AG04449 (cell line): ENCODE data around the gene ABLIM1.

Experiments used
- CTCF ChIA-PET: fragments of 350-600 bp; formaldehyde crosslinking; extraction: SDS; loops from one replicate; lab custom pipeline; 2021; ENCODE audit warnings: antibody characterized with exemption; lab: Yijun Ruan, JAX
- POLR2A ChIA-PET: fragments of 400-600, 350-600 bp; formaldehyde crosslinking; extraction: SDS; loops from one replicate; lab custom pipeline; 2020; ENCODE audit warnings: antibody characterized with exemption, inconsistent platforms; lab: Yijun Ruan, JAX
- DNase-seq: peaks from one replicate; pipeline ENCODE4 v3.0.0-alpha.2; 2010; ENCODE audit warnings: low read depth, low spot score
- H3K4me3 ChIP-seq: 2 replicates; pipeline ENCODE4 v1.5.1; 2011; ENCODE audit warnings: low read depth, mild to moderate bottlenecking, control low read depth, low read length
- TF ChIP-seq, protein P1 (sequence below): IDR thresholded peaks from one replicate; pipeline ENCODE4 v1.5.1; 2011; ENCODE audit warnings: mild to moderate bottlenecking, moderate library complexity, low read length, control low read depth, inconsistent platforms; ENCODE audit not compliant: insufficient read depth; ENCODE audit errors: missing control alignments

ABLIM1 gene

DNA sequence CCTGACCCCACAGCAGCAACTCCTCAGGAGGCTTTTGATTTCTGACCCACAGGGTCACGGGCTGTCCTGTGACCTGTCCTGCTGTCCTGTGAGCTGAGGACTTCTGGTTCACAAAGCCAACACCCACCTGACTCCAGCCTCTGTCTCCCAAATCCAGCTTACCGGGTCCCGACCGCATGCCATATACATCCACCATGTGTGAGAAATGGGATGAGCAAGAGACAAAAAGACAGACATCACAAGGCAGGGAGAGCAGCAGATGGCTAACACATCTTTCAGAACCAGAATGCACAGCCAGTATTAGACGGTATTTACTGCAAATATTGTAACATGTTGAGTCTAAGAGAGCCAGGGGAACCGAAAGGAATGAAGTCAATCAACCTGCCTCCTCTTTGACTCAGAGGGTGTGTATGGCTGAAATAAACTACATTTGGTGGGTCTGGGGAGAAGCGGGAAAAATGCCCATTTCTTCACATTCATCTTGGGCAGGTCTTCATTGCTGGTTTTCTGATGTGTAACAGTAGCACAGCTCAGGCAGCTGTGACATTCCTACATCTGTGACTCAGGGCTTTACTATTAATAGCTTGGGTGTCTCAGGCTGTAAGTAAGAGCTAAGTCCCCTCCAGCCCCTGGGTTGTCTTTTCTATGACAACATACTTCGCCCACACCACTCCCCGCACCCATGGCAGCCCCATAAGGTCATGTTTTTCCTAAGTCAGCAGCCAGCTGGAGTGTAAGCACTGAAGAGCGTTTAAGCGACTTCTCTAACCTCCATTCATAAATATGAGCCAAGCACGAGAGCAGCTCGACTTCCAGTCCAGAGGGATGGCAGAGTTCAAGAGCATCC is 25.0 kb downstream of the ABLIM1 start:
- POLR2A ChIA-PET: interaction anchor here (0.6 to 0.9 kb wide), 3 partner anchors 10 to 17 kb away, joined by 3 to 4 read pairs (median 3); no protein-coding TSS in a partner anchor
- DNase-seq: peak; percentile 83
- TF ChIP-seq, protein P1, sequence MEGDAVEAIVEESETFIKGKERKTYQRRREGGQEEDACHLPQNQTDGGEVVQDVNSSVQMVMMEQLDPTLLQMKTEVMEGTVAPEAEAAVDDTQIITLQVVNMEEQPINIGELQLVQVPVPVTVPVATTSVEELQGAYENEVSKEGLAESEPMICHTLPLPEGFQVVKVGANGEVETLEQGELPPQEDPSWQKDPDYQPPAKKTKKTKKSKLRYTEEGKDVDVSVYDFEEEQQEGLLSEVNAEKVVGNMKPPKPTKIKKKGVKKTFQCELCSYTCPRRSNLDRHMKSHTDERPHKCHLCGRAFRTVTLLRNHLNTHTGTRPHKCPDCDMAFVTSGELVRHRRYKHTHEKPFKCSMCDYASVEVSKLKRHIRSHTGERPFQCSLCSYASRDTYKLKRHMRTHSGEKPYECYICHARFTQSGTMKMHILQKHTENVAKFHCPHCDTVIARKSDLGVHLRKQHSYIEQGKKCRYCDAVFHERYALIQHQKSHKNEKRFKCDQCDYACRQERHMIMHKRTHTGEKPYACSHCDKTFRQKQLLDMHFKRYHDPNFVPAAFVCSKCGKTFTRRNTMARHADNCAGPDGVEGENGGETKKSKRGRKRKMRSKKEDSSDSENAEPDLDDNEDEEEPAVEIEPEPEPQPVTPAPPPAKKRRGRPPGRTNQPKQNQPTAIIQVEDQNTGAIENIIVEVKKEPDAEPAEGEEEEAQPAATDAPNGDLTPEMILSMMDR: no peak
- H3K4me3 ChIP-seq: peak overlapping the region; percentile 32
- CTCF ChIA-PET: interaction anchor here (0.9 to 3.1 kb wide), 9 partner anchors 15 to 329 kb away, joined by 3 to 9 read pairs (median 3); no protein-coding TSS in a partner anchor

DNA sequence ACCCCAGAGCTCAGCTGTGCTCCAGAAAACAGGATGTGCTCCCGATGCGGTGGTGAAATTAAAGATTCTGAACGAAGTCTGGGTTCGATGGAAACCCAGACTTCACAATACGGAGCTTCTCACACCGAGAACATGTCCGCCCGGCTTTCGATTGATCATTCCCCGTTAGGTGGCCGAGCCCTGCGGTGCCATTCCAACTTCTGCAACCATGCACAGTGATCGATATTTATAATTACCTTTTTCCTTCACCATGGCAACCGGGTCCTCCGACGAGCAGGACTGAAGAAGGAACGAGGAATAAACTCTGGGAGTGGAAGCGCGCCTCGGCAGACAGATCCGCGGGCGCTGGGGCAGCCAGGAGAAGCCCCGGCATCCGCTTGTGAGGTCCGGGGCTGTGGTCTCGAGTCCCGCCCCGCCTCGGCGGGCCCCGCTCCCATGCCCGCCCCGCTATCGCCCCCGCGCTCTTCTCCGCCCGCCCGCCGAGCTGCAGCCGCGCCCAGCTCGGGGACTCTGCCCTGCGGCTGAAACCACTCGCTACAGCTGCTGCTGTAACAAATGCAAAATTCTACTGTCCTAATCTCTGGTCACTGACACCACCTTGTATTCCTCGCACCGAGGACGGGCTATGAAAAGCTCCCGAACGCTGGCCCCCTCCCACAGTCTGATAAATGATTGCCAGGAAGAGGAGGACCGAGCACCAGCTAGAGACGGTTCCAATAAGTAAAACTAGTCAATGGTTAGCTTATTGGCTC is 26.2 kb downstream of the ABLIM1 start:
- CTCF ChIA-PET: interaction anchor here (0.9 to 3.1 kb wide), 6 partner anchors 15 to 190 kb away, joined by 3 to 9 read pairs (median 4); partner anchors contain the start of gene FHIP2A
- no peak for DNase-seq
- TF ChIP-seq, protein P1: no peak
- POLR2A ChIA-PET: no interaction called here
- peak overlapping the region; percentile 68 for H3K4me3 ChIP-seq

DNA sequence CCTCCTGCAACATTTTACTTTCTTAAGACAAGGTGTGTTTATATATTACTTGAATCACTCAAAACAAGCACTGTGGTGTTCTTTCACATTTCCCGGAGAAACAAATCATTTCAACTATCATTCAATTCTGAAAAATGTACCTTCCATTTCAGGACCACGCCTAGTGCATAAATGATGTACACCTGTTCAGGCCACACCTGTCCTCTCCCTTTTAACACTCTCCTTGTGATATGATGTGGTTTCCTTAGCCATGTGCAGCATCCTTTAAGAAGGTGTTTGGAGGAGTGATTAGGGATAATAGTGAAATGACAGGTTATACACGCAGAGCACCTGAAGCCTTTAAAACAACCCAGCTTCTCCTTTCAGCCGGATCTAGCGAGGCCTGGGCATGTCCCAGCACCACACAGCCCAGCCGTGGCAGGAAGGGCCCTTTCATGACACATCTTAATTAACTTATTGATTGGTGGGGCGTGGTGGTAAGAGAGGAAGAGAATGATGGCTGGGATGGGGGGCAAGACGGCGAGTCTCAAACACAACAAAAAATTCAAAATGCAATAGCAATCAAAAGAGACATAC is 26.9 kb downstream of the ABLIM1 start:
- ChIA-PET CTCF (interaction anchor here (0.9 to 3.1 kb wide), 4 partner anchors 14 to 66 kb away, joined by 3 to 9 read pairs (median 4); no protein-coding TSS in a partner anchor), POLR2A (no interaction called here)
- TF ChIP-seq, protein P1: no peak
- H3K4me3 ChIP-seq: peak overlapping the region; percentile 68
- no peak for DNase-seq

DNA sequence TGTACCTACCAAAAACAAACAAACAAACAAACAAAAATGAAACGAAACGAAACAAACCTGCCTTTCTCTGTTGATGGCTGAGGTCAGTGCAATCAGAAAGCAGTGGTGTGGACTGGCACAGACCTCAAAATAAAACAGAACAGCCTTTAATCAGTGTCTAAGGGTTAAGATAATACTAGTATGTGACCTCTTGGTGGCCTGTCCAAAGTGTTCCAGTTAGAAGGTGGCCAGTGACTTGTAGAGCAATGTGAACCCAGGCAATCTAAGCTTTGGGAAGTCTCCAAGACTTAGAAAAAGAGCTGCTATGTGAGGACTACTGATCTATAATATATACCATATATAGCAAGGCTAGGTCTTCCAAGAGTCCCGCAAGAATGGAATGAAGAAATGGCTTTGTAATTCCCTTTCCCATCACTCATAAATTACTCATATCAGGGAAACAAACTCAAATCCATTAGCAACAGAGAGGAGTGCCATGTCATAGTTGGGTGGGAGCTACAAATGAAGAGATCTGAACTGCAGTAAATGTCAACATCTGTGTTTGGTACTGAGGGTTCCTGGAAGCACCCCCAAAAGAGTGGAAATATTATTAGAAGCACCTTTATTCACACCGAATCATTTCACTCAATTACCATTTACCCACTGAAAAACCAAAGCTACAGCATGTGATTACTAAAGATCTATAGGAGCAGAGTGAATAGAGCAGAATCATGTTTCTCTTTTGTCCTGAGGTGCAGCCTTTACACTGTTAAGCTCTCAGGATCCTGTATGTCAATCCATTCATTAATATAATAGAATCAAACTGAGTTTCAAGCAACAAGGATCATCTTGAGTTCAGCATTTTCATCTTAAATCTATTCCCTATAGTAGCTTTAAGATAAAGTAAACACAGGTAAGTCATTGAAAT is 28.0 kb downstream of the ABLIM1 start:
- ChIA-PET POLR2A (interaction anchor here (0.5 kb wide), 1 partner anchor 137 kb away, joined by 3 read pairs; no protein-coding TSS in a partner anchor), CTCF (interaction anchor here (0.7 to 1.0 kb wide), 3 partner anchors 33 to 327 kb away, joined by 3 read pairs; no protein-coding TSS in a partner anchor)
- no peak for DNase-seq

DNA sequence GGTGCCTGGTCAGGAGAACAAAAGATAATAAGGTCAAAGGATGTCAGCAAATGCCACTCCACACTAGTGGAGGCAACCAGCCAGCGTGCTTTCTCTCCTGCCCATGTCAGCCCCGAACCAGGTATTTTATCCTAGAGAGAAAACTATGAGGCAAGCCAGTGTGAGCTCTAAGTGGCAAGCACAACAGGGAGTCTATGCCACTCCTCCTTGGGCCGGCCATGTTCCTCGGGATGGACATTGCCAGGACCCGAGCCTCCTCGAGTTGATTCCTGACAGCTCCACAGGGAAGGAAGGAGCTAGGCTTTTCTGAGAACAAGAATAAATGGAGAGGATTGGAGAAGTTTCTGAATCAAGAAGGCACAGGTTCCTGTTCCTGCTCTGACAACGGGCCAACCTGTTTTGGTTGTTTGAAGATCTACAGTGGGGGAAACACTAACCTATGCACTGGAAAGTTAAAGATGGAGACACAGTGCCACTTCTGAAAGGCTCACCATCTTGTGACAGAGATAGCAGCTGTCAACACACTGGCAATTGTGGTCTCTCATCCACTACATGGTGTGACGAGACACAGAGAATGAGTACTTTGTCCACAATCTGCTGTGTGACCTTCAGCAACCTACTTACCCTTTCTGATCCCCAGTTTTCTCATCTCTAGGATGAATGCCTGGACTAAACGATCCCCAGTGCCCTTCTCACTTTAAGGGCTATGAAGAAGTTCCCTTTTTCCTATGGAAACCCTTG is 28.8 kb downstream of the ABLIM1 start:
- no peak for DNase-seq
- TF ChIP-seq, protein P1: no peak
- ChIA-PET CTCF (no interaction called here), POLR2A (no interaction called here)
- no peak overlapping the region for H3K4me3 ChIP-seq

More for the DNA sequence above, 28.0 kb downstream of the ABLIM1 start:
- no peak overlapping the region for H3K4me3 ChIP-seq
- TF ChIP-seq, protein P1: no peak
